IPS-NIHi11 (cell line): ENCODE results near the gene DTWD2.
"Not testable (repeated sequence)": the region's sequence is repeated elsewhere in the genome, so short reads cannot be mapped to it uniquely, and the experiment has no call there.

Source experiments
- DNase-seq: peaks from one replicate; pipeline ENCODE4 v3.0.0; 2012; ENCODE audit warnings: mixed read lengths, low spot score

Gene DTWD2

GRCh38 chr5:118863345-118863744 lies 125.0 kb downstream of the DTWD2 start:
- DNase-seq = no peak

DNA sequence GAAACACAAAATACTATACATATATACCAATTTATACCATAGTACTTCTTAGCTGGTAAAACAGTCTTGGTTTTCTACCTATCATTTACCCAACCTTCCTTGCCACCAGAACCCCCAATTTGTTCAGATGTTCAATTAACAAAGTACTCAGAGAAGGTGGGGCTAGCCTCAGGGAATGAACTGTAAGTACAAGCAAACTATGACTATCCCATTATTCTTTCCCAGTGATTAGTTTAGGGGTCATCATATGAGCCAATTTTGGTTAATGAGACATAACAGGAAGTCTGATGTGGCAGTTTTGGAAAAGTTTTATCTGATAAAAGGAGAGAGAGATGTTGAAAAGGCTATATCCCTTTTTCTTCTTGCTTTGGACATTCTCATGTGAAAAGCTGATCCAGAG lies 125.8 kb downstream of the DTWD2 start:
- no peak for DNase-seq

DNA sequence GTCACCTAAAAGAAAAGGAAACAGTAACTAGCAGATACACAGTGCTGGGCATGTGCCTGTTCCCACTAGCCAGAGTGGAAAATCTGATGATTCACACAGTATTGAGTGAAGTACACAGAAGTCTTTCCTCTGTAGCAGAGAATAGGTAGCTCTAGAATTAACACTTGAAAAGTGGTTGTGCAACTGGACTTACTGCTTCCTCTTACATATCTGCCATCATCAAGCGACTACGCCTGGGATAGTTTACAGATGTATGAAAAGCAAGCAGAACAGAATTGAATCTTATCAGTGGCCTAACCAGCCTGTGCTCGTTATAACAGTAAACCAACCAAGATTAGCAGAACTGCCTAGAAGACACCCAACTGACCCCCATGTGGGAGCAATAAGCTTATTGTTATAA lies 130.6 kb downstream of the DTWD2 start:
- DNase-seq = no peak

- DNase-seq = no peak
Observed at GRCh38 chr5:118854819-118855218, 133.5 kb downstream of the DTWD2 start.

DNA sequence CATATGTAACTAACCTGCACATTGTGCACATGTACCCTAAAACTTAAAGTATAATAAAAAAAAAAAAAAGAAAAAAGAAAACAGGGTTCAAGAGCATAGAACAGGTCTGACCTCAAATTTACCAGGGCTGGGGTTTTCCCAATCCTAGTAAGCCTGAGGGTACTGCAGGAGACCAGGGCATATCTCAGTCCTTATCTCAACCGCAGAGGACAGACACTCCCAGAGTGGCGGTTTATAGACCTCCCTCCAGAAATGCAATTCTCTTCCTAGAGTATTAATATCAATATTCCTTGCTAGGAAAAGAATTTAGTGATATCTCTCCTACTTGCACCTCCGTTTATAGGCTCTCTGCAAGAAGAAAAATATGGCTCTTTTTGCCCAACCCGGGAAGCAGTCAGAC lies 136.6 kb downstream of the DTWD2 start:
- not testable (repeated sequence) for DNase-seq

- DNase-seq = not testable (repeated sequence)
Observed at GRCh38 chr5:118849507-118849906, 138.8 kb downstream of the DTWD2 start.

- DNase-seq = no peak
Observed at GRCh38 chr5:118844351-118844750, 144.0 kb downstream of the DTWD2 start.

DNA sequence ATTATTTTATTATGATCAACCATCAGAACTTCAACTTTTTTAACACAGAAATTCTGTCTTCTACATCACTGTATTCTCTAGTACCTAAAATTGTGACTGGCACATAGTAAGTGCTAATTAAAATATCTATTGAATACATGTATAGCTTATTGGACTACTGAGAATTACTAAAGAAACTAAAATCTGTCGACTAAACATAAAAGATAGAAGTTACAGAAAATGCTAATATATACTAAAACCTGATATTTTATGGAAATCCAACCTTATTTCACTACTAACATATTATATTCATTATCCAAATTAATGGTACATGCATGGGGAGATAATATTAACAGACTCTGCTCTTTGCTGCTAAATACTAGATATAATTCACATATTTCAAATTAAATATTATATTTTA lies 153.6 kb downstream of the DTWD2 start:
- no peak for DNase-seq

GRCh38 chr5:118832974-118833373 lies 155.4 kb downstream of the DTWD2 start:
- no peak for DNase-seq

DNA sequence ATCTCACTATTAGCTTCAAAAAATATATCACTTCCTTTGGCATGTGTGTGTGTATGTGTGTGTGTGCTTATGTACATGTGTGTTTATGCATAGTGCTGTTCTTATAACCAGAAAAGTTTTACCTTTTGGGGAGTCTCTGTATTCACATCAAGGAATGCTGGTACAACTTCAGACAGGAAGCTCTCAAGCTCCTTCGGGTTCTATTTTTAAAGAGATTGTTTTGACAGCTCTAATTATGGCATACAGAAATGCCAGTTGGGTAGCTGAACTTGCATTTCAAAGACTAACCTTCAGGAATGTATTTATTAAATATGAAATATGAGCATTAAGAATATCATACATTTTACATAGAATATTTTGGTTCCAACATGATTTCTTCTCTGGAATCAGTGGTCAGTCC lies 163.1 kb downstream of the DTWD2 start:
- no peak for DNase-seq

DNA sequence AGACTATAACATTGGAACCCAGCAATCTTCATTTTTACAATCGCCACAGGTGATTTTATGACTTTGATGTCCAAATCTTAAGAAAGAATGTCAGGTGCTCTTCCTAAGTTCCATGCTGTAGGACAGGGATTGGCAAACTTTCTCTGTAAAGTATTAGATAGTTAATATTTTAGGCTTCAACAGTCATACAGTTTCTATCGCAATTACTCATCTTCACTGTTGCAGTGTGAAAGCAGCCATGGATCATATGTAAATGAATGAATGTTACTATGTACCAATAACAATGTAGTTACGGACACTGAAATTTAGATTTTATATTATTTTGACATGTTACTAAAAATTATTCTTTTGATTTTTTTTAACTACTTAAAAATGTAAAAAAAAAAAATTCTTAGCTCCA lies 169.7 kb downstream of the DTWD2 start:
- no peak for DNase-seq

GRCh38 chr5:118808441-118808840 lies 179.9 kb downstream of the DTWD2 start:
- DNase-seq = no peak

- DNase-seq = no peak
Observed at GRCh38 chr5:118806571-118806970, 181.8 kb downstream of the DTWD2 start.

DNA sequence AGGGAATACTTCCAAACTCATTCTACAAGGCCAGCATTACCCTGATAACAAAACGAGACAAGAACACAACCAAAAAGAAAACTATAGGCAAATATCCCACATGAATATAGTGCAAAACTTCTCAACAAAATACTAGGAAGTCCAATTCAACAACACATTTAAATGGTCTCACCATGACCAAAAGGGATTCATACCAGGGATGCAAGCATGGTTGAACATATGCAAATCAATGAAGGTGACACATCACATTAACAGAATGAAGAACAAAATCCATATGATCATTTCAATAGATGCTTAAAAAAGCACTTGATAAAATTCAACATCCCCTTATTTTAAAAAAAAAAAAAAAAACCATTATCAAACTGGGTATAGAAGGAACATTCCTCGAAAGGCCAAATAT lies 186.0 kb downstream of the DTWD2 start:
- DNase-seq = no peak

GRCh38 chr5:118796081-118796480 lies 192.3 kb downstream of the DTWD2 start:
- DNase-seq = peak; percentile 32

DNA sequence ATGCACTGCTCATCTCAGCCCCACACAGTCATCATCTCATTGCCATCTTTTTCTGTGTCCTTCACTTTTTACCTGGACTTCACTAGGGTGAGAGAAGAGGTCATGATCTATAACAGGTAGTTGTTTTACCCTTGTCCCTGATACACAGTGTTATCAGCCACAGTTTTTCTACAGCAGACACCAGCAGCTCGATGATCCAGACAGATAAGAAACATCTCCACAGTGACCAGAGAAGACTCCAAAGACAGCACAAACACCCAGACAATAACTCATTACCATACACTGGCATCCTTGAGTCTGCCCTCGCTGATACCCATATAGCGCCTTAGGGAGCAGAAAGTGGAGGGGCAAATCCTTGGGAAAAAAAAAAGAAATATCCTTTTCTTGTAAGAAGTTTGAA lies 194.1 kb downstream of the DTWD2 start:
- no peak for DNase-seq

DNA sequence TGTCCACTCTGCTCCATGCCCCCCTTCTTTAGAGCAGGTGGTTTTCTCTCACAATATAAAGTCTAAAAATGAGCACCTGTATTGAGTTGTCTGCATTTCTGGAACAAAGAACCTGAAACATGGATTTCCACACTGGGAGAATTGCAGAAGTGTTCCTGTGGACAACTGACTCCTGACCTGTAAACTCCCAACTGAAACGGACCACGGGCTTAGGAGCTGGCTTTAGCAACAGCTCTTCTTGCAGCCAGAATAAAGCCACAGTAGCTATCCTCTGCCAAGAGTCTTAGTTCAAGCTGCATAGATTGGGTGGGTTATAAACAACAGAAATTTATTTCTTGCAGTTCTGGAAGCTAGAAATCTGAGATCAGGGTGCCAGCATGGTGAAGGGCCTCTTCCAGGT lies 194.7 kb downstream of the DTWD2 start:
- no peak for DNase-seq

- no peak for DNase-seq
Observed at GRCh38 chr5:118793091-118793490, 195.3 kb downstream of the DTWD2 start.

DNA sequence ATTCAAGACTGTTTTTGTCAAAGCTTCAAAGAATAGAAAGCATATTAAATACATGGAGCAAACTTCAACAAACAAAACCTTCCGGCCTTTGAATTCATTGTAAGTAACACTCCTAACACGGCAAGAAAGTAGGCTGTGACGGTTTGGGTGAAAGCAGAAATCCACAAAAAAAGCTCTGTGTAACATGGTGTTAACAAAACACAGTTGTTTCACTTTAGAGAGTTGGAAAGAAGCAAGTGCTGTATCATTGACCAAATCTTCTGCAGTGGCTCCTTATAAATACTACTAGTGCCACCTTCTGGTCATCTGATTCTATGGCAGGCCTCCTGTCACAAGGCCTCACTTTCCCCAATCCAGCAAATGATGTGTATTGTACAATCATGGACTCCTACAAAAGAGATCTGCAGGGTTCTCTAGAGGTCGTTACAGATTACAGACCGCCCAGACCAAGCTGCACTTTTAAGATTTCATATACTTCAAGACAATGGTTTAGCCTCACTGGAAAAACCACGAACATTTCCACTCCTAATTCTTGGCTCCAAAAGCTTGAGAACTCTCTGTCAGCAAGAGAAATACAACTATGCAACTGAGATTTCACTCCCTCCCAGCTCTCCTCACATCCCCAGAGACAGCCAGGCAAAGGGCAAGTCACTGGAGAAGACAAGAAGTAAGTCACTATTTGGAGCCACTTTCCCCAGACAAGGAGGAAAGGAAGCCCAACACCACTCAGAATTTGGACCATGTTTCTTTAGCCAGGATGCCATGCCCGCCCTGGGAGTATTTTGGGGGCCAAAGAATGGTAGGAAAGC lies 196.2 kb downstream of the DTWD2 start:
- DNase-seq = peak; percentile 50

GRCh38 chr5:118789366-118789765 lies 199.0 kb downstream of the DTWD2 start:
- no peak for DNase-seq

GRCh38 chr5:118788351-118788750 lies 200.0 kb downstream of the DTWD2 start:
- DNase-seq = no peak
